A673 (cell line): ENCODE data around the gene USF3.

Experiments
- EZH2 ChIP-seq: fragments of 200-600 bp; sonication (generic); IDR thresholded peaks from 2 replicates; pipeline ENCODE4 v1.6.1; 2017; ENCODE audit warnings: borderline replicate concordance, low read depth, mild to moderate bottlenecking, mixed read lengths, antibody characterized with exemption, low read length; ENCODE audit not compliant: poor library complexity, severe bottlenecking
- TF ChIP-seq, protein P1 (sequence below): fragments of 300-800, 200-600 bp; sonication (generic); conservative IDR thresholded peaks from 2 replicates; pipeline ENCODE4 v1.5.1; 2017; ENCODE audit warnings: low read depth, mild to moderate bottlenecking, antibody characterized with exemption, low read length, moderate library complexity, mixed read lengths

DNA sequence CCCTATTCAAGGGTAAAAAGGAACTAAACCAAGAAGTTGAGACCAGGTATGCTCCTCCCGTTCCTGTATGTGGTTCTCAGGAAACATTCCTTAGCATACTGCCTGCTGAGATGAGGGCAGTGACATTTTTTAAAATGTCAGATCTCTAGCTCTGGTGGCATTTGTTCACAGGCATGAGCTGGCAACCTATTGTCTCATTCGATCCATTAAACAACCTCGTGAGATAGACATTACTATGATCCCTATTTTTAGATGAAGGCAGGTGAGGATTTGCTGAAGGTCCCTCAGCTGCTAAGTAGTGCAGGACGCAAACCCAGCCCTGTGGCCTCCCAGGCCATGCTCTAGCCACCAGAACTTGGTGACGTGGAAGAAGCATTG is 89.2 kb downstream of the USF3 start:
- TF ChIP-seq, protein P1, sequence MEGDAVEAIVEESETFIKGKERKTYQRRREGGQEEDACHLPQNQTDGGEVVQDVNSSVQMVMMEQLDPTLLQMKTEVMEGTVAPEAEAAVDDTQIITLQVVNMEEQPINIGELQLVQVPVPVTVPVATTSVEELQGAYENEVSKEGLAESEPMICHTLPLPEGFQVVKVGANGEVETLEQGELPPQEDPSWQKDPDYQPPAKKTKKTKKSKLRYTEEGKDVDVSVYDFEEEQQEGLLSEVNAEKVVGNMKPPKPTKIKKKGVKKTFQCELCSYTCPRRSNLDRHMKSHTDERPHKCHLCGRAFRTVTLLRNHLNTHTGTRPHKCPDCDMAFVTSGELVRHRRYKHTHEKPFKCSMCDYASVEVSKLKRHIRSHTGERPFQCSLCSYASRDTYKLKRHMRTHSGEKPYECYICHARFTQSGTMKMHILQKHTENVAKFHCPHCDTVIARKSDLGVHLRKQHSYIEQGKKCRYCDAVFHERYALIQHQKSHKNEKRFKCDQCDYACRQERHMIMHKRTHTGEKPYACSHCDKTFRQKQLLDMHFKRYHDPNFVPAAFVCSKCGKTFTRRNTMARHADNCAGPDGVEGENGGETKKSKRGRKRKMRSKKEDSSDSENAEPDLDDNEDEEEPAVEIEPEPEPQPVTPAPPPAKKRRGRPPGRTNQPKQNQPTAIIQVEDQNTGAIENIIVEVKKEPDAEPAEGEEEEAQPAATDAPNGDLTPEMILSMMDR: no peak
- TF ChIP-seq EZH2: no peak
